ENCODE results near the gene BICRA.

Gene BICRA

DNA sequence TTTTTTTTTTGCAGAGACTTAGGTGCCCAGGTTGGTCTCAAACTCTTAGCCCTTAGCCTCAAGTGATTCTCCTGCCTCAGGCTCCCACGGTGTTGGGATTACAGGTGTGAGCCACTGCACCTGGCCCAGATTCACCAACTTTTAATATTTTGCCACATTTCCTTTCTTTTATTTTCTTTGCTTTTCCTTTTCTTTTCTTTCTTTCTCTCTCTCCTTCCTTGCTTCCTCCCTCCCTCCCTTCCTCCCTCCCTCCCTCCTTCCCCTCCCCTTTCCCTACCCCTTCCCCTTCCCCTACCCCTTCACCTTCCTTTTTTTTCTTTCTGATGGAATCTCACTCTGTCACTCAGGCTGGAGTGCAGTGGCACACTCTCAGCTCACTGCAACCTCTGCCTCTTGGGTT, 35.3 kb downstream of the BICRA start:
- H3K27me3 Mint-ChIP-seq (ENCODE audit: low read depth, poor library complexity), result peaks cover 4% of the 10 kb centered on the region
- H3K9me3 Mint-ChIP-seq, result peaks cover 22% of the 10 kb centered on the region
- H3K4me1 Mint-ChIP-seq, result peaks cover 23% of the 10 kb centered on the region
- TF ChIP-seq, protein P1, sequence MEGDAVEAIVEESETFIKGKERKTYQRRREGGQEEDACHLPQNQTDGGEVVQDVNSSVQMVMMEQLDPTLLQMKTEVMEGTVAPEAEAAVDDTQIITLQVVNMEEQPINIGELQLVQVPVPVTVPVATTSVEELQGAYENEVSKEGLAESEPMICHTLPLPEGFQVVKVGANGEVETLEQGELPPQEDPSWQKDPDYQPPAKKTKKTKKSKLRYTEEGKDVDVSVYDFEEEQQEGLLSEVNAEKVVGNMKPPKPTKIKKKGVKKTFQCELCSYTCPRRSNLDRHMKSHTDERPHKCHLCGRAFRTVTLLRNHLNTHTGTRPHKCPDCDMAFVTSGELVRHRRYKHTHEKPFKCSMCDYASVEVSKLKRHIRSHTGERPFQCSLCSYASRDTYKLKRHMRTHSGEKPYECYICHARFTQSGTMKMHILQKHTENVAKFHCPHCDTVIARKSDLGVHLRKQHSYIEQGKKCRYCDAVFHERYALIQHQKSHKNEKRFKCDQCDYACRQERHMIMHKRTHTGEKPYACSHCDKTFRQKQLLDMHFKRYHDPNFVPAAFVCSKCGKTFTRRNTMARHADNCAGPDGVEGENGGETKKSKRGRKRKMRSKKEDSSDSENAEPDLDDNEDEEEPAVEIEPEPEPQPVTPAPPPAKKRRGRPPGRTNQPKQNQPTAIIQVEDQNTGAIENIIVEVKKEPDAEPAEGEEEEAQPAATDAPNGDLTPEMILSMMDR (IDR thresholded peaks at IDR 0.05), result no peak
- no peak overlapping the region for H3K4me3 Mint-ChIP-seq
- peaks cover 49% of the 10 kb centered on the region for H3K36me3 Mint-ChIP-seq (ENCODE audit: low read depth)
- no peak overlapping the region for H3K27ac Mint-ChIP-seq
- DNase-seq, result no peak

- TF ChIP-seq, protein P1 (IDR thresholded peaks at IDR 0.05), result no peak
- Mint-ChIP-seq H3K9me3 (peaks cover 27% of the 10 kb centered on the region), H3K36me3 (ENCODE audit: low read depth) (peaks cover 54% of the 10 kb centered on the region), H3K27ac (peak overlapping the region; percentile 89), H3K27me3 (ENCODE audit: low read depth, poor library complexity) (peaks cover 4% of the 10 kb centered on the region), H3K4me1 (peaks cover 23% of the 10 kb centered on the region), H3K4me3 (no peak overlapping the region)
- no peak for DNase-seq
Observed at GRCh38 chr19:47644743-47645482, 36.0 kb downstream of the BICRA start.

DNA sequence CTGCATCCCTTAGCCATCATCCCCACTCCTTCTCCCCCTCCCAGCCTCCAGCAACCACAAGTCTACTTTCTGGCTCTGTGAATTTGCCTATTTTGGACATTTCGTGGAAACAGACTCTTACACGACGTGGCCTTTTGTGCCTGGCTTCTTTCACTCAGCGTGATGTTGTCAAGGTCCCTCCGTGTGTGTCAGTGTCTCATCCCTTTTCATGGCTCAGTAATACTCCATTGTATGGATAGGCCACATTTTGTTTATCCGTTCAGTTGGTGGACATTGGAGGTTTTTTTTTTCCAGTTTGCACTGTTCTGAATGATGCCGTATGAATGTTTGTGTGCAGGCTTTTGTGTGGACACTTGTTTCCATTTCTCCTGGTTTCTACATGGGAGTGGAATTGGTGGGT, 38.0 kb downstream of the BICRA start:
- peak overlapping the region; percentile 52 for H3K27ac Mint-ChIP-seq
- TF ChIP-seq, protein P1 (IDR thresholded peaks at IDR 0.05), result no peak
- no peak overlapping the region for H3K4me3 Mint-ChIP-seq
- H3K36me3 Mint-ChIP-seq (ENCODE audit: low read depth), result peaks cover 64% of the 10 kb centered on the region
- no peak for DNase-seq
- peaks cover 23% of the 10 kb centered on the region for H3K4me1 Mint-ChIP-seq
- peaks cover 4% of the 10 kb centered on the region for H3K27me3 Mint-ChIP-seq (ENCODE audit: low read depth, poor library complexity)
- peaks cover 27% of the 10 kb centered on the region for H3K9me3 Mint-ChIP-seq

- H3K4me1 Mint-ChIP-seq, result peaks cover 23% of the 10 kb centered on the region
- TF ChIP-seq, protein P1 (IDR thresholded peaks at IDR 0.05), result no peak
- H3K9me3 Mint-ChIP-seq, result peaks cover 27% of the 10 kb centered on the region
- peaks cover 4% of the 10 kb centered on the region for H3K27me3 Mint-ChIP-seq (ENCODE audit: low read depth, poor library complexity)
- H3K4me3 Mint-ChIP-seq, result no peak overlapping the region
- no peak overlapping the region for H3K27ac Mint-ChIP-seq
- peaks cover 83% of the 10 kb centered on the region for H3K36me3 Mint-ChIP-seq (ENCODE audit: low read depth)
- no peak for DNase-seq
Observed at GRCh38 chr19:47649588-47649987, 40.7 kb downstream of the BICRA start.

- peak overlapping the region; percentile 83 for H3K27ac Mint-ChIP-seq
- peaks cover 79% of the 10 kb centered on the region for H3K36me3 Mint-ChIP-seq (ENCODE audit: low read depth)
- no peak for DNase-seq
- H3K4me3 Mint-ChIP-seq, result no peak overlapping the region
- TF ChIP-seq, protein P1 (IDR thresholded peaks at IDR 0.05), result no peak
- peaks cover 27% of the 10 kb centered on the region for H3K9me3 Mint-ChIP-seq
- H3K27me3 Mint-ChIP-seq (ENCODE audit: low read depth, poor library complexity), result peaks cover 4% of the 10 kb centered on the region
- peaks cover 12% of the 10 kb centered on the region for H3K4me1 Mint-ChIP-seq
Observed at GRCh38 chr19:47650700-47651099, 41.8 kb downstream of the BICRA start.

GRCh38 chr19:47651132-47651531, 42.2 kb downstream of the BICRA start:
- TF ChIP-seq, protein P1 (IDR thresholded peaks at IDR 0.05), result no peak
- Mint-ChIP-seq H3K27me3 (ENCODE audit: low read depth, poor library complexity) (peaks cover 4% of the 10 kb centered on the region), H3K4me1 (peaks cover 15% of the 10 kb centered on the region), H3K27ac (peak overlapping the region; percentile 83), H3K9me3 (peaks cover 27% of the 10 kb centered on the region), H3K36me3 (ENCODE audit: low read depth) (peaks cover 79% of the 10 kb centered on the region), H3K4me3 (no peak overlapping the region)
- no peak for DNase-seq
